OCI-M1 (cell line): ENCODE data around the gene MAGOH.
"Not testable (repeated sequence)": the region's sequence is repeated elsewhere in the genome, so short reads cannot be mapped to it uniquely, and the experiment has no call there.

Experiments used
- DNase-seq: peaks from one replicate; lab custom pipeline; 2025; lab: John Stamatoyannopoulos, UW

MAGOH gene

DNA sequence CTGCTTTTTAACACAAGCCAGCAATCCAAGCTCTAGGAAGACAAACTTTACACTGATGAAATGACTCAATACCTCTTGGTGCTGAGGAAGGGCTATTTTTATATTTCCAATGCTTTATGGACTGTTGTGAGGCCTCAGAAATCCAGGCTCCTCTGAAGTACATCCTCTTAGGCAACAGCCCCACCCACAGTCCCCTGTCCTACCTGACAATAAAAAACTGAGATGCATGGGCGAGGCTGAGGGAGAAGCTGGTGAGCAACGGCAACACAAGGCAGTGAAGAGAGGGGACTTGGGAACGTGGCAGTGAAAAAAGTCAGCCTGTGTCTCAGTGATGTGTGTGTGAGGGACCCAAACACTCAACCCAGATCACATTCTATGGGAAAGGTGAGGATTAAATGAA is 51.8 kb downstream of the MAGOH start:
- no peak for DNase-seq

DNA sequence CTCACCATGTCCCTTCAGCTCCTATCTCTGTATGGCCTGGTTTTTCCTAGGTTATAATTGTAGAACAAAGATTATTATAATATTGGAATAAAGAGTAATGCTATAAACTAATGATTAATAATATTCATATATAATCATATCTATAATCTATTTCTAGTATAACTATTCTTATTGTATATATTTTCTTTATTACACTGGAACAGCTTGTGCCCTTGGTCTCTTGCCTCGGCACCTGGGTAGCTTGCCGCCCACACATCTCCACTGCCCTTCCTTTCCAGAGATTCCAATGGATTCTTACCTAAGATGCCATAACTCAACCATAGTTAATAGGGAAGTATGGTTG is 52.4 kb downstream of the MAGOH start:
- not testable (repeated sequence) for DNase-seq

DNA sequence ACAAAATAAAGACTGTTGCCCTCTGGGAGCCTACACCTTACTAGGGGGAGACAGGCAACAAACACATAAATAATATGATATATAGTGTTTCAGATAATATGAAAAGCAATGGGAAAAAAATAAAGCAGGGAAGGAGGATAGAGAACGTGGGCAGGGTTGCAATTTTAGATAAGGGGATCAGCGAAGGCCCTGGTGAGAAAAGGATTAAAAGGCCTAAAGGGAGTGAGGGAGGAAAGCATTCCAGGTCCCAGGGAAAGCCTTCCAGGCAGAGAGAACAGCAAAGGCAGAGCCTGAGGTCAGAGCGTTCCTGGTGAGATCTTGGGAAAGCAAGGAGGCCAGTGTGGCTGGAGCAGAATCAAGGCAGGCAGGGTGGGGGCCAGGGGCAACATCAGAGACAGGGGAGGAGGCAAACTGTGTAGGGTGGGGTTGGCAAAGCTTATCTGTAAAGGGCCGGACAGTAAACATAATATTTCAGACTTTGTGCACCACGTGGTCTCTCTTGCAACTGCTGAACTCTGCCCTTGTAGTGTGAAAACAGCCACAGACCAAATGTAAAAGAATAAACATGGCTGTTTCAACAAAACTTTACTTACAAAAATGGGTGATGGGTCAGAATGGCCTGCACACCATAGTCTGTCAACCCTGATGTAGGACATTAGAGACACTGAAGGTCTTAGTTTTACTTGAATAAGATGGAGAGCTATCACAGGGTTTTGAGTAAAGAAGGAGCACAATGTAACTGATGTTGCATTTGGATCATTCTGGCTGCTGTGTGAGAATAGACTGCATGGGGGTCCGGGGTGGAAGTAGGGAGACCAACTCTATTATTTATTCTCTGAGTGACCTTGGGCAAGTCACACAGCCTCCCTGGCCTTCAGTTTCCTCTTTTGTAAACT is 55.0 kb downstream of the MAGOH start:
- peak; percentile 52 for DNase-seq

GRCh38 chr1:53182716-53183094 is 55.6 kb downstream of the MAGOH start:
- peak; percentile 44 for DNase-seq

DNA sequence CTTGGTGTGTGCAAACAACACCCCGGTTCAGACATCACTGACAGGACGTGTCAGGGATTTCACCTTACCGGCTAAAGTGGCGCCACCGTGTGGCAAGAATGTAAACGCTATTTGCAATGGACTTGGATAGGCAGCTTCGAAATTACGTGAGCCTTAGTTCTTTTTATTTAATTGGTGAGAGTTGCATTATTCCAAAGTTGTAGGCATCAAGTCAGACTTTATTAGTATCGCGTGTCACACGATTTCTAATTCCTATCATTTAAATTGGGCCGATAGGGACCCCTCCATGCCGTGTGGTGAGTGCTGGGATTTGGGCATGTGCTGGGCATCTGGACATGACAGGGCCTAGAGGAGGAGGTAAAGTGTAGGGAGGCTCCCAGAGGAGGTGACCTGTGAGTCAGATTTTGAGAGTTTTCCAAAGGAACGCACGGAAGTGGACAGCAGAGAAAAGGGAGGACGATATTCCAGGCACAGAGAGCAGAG is 56.2 kb downstream of the MAGOH start:
- DNase-seq: peak; percentile 86

GRCh38 chr1:53180951-53181350 is 57.4 kb downstream of the MAGOH start:
- no peak for DNase-seq

GRCh38 chr1:53180226-53180625 is 58.1 kb downstream of the MAGOH start:
- no peak for DNase-seq
